Activated T-cell treated with anti-CD3 and anti-CD28 coated beads, Interleukin-2, amount 50 U/mL, for 24 hours (primary cell): ENCODE data around the gene NUDT6.

Experiments
- DNase-seq: peaks from one replicate; pipeline ENCODE4 v3.0.0-alpha.2; 2020
- H3K27ac Mint-ChIP-seq: 2 replicates; pipeline ENCODE4 v1.8.0; 2020; ENCODE audit warnings: mild to moderate bottlenecking, mixed read lengths
- H3K27me3 Mint-ChIP-seq: 2 replicates; pipeline ENCODE4 v1.8.0; 2020; ENCODE audit warnings: mixed read lengths
- H3K36me3 Mint-ChIP-seq: 2 replicates; pipeline ENCODE4 v1.8.0; 2020; ENCODE audit warnings: low read depth, mixed read lengths
- H3K4me1 Mint-ChIP-seq: 2 replicates; pipeline ENCODE4 v1.8.0; 2020; ENCODE audit warnings: low read depth, mixed read lengths
- H3K4me3 Mint-ChIP-seq: 2 replicates; pipeline ENCODE4 v1.8.0; 2020; ENCODE audit warnings: mild to moderate bottlenecking, moderate library complexity, mixed read lengths
- H3K9me3 Mint-ChIP-seq: 2 replicates; pipeline ENCODE4 v1.8.0; 2020; ENCODE audit warnings: mixed read lengths

NUDT6 gene

DNA sequence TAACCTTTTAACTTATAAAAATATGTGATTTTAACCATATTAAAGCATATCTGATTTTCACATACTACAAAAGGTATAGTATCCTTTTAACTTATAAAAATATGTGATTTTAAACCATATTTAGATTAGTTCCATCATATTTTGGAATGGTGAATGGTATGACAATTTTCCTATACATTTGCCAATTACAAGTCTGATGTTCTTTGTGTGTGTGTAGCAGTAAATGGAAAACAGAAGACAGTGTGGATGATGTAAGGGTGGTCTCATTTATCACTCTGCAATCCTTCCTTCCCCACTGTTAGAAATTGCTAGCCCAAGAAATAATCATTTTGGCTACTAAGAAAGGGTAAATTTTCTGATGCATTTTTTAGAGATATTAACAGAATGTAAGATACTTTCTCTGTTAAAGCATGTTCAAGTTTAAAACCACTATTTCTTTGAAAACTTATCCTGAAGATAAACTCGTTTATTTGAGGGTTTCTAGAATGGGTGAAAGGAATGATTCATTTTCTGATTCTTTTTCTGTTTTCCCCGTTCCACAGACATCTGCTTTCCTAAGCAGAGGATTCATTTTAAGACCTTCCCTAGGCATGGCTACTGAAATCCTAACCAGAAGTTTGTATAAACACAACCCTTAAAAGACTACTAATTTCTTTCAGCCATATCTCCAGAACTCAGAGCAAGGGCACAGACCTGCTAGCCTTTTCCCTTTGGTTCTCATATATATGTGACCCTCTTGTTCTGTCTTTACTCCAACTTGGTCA is 21.0 kb downstream of the NUDT6 start:
- no peaks in the 10 kb centered on the region for H3K4me1 Mint-ChIP-seq
- no peaks in the 10 kb centered on the region for H3K36me3 Mint-ChIP-seq
- H3K27me3 Mint-ChIP-seq, result no peaks in the 10 kb centered on the region
- no peak for DNase-seq
- no peak overlapping the region for H3K27ac Mint-ChIP-seq
- no peak overlapping the region for H3K4me3 Mint-ChIP-seq
- H3K9me3 Mint-ChIP-seq, result no peaks in the 10 kb centered on the region

DNA sequence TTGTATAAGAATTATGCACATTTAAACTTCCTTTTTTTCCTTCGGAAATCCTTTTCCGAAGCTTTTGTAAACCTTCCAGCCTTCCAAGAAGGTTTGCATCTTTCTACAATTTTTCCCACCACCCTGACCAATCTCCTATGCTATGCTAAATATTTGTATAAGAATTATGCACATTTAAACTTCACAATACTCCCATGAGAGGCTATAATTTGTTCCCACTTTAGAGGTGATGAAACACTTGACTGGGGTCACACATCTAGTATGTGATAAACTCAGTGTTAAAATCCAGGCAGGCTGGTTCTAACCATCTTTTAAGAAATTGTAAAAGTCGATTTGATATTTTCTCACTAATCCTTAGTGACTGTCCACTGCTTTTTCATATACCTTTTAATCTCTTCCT is 22.1 kb downstream of the NUDT6 start:
- Mint-ChIP-seq H3K27me3 (no peaks in the 10 kb centered on the region), H3K27ac (no peak overlapping the region), H3K9me3 (no peaks in the 10 kb centered on the region), H3K4me3 (no peak overlapping the region), H3K36me3 (no peaks in the 10 kb centered on the region), H3K4me1 (no peaks in the 10 kb centered on the region)
- no peak for DNase-seq

DNA sequence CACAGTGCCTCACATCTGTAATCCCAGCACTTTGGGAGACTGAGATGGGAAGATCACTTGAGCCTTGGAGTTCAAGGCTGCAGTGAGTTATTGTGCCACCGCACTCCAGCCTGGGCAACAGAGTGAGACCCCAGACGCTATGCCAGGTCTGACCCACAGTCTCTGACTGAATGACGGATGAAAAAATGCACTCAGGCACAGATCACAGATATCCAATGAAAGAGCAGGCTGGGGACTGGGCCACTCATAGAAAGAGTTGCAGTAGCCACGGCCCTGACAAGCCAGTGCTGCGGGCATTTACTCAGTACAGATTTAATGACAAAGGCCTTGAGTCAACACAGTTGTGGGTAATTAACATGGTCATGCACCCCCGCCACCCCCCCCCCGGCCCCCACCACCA is 22.7 kb downstream of the NUDT6 start:
- no peak overlapping the region for H3K4me3 Mint-ChIP-seq
- no peak for DNase-seq

DNA sequence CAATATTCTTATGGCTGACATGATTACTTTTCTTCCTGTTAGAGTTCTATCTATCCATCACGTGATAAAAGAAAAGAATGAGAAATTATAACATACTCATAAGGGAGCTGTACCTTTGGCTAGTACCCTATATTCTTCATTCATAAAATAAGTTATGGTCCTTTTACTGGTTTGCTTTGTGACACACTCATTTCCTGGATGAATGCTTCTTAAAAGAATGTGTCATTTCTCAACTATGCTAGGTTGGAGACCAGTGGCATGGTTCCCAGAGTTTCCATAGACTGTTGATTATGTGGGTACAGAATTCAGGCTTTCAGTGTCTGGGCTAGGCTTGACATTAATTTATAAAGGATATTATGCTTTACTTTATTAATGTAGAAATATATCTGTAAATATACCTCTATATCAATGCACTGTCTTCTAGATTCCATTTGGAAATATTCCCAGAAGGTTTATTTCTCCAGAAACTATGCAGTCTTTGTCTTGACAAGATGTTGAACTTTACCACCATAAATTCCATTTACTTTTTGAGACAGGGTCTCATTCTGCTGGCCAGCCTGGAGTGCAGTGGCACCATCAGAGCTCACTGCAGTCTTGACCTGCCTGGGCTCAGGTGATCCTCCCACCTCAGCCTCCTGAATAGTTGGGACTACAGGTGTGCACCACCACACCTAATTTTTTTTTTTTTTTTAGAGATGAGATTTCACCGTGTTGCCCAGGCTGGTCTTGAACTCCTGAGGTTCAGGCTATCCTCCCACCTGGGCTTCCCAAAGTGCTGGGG is 23.8 kb downstream of the NUDT6 start:
- Mint-ChIP-seq H3K9me3 (no peaks in the 10 kb centered on the region), H3K4me1 (no peaks in the 10 kb centered on the region), H3K36me3 (no peaks in the 10 kb centered on the region), H3K27me3 (no peaks in the 10 kb centered on the region), H3K4me3 (no peak overlapping the region), H3K27ac (no peak overlapping the region)
- DNase-seq, result no peak

More for the DNA sequence above, 22.7 kb downstream of the NUDT6 start:
- Mint-ChIP-seq H3K27ac (no peak overlapping the region), H3K27me3 (no peaks in the 10 kb centered on the region), H3K4me1 (no peaks in the 10 kb centered on the region), H3K36me3 (no peaks in the 10 kb centered on the region), H3K9me3 (no peaks in the 10 kb centered on the region)

DNA sequence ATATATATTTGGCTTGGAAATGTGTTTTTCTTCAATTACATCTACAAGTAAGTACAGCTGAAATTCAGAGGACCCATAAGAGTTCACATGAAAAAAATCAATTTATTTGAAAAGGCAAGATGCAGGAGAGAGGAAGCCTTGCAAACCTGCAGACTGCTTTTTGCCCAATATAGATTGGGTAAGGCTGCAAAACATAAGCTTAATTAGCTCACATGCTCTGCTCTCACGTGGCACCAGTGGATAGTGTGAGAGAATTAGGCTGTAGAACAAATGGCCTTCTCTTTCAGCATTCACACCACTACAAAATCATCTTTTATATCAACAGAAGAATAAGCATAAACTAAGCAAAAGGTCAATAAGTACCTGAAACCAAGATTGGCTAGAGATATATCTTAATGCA is 26.1 kb downstream of the NUDT6 start:
- Mint-ChIP-seq H3K9me3 (no peaks in the 10 kb centered on the region), H3K36me3 (no peaks in the 10 kb centered on the region), H3K27me3 (no peaks in the 10 kb centered on the region), H3K27ac (no peak overlapping the region), H3K4me1 (no peaks in the 10 kb centered on the region), H3K4me3 (no peak overlapping the region)
- DNase-seq, result no peak

DNA sequence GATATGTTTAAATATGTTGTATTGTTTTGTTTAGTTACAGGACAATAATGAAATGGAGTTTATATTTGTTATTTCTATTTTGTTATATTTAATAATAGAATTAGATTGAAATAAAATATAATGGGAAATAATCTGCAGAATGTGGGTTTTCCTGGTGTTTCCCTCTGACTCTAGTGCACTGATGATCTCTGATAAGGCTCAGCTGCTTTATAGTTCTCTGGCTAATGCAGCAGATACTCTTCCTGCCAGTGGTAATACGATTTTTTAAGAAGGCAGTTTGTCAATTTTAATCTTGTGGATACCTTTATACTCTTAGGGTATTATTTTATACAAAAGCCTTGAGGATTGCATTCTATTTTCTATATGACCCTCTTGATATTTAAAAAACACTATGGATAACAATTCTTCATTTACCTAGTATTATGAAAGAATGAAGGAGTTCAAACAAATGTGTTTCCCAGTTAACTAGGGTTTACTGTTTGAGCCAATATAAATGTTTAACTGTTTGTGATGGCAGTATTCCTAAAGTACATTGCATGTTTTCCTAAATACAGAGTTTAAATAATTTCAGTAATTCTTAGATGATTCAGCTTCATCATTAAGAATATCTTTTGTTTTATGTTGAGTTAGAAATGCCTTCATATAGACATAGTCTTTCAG is 26.9 kb downstream of the NUDT6 start:
- no peaks in the 10 kb centered on the region for H3K4me1 Mint-ChIP-seq
- DNase-seq, result no peak
- no peaks in the 10 kb centered on the region for H3K9me3 Mint-ChIP-seq
- no peaks in the 10 kb centered on the region for H3K27me3 Mint-ChIP-seq
- H3K27ac Mint-ChIP-seq, result no peak overlapping the region
- H3K4me3 Mint-ChIP-seq, result no peak overlapping the region
- no peaks in the 10 kb centered on the region for H3K36me3 Mint-ChIP-seq

DNA sequence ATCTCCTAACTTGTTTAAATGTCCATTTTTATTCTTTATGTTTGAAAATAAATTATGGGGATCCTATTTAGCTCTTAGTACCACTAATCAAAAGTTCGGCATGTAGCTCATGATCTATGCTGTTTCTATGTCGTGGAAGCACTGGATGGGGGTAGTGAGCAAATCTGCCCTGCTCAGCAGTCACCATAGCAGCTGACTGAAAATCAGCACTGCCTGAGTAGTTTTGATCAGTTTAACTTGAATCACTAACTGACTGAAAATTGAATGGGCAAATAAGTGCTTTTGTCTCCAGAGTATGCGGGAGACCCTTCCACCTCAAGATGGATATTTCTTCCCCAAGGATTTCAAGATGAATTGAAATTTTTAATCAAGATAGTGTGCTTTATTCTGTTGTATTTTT is 27.6 kb downstream of the NUDT6 start:
- H3K9me3 Mint-ChIP-seq, result no peaks in the 10 kb centered on the region
- no peak for DNase-seq
- no peaks in the 10 kb centered on the region for H3K4me1 Mint-ChIP-seq
- no peaks in the 10 kb centered on the region for H3K27me3 Mint-ChIP-seq
- no peak overlapping the region for H3K4me3 Mint-ChIP-seq
- H3K36me3 Mint-ChIP-seq, result no peaks in the 10 kb centered on the region
- H3K27ac Mint-ChIP-seq, result no peak overlapping the region

DNA sequence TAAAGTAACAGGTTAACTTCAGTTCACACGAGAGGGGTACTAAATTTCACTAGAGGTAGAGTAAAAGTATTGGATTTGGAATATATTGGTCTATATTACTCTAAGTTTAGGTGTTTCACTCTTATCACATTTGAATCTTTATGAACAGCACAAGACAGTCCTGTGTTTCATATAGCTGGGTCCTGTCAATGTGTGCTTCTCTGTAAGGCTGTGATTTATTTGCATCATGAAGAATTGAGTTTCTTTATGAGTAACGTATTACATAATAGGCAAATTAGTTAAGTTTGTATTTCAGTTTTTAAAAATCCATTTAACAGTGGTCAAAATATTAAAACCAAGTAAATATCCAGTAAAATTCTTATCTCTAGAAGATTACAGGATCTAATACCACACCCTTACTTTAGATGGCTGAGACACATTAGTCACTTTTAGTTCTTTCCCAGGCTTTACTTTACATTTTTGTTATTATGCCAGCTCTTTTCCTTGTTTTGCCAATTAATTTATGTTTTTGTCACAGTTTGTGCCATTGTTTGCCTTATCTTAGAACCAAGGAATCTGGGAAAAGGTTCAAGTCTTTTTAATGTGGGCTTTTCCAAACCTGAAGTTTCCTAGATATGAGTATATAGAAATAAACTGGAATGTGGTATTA is 32.1 kb downstream of the NUDT6 start:
- Mint-ChIP-seq H3K27me3 (no peaks in the 10 kb centered on the region), H3K27ac (no peak overlapping the region), H3K4me3 (no peak overlapping the region), H3K9me3 (no peaks in the 10 kb centered on the region), H3K36me3 (no peaks in the 10 kb centered on the region), H3K4me1 (no peaks in the 10 kb centered on the region)
- no peak for DNase-seq

DNA sequence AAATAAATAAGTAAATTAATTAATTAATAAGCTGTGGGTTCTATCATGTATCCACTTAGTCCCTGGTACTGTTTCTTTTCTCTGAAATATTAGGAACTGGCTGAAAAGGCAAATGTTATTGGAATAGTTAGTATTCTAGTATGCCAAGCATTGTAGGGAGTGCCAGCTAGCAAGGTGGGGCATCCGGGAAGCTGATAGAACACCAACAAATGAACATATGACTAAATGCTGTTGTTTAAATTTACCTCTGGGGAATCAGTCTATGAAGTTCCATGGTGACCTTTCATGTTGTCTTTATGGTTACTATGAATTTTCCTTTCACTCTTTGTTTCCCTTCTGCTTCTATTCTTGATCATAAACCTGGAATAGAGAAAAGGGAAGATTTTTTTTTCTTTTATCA is 32.7 kb downstream of the NUDT6 start:
- Mint-ChIP-seq H3K4me1 (no peaks in the 10 kb centered on the region), H3K27me3 (no peaks in the 10 kb centered on the region), H3K36me3 (no peaks in the 10 kb centered on the region), H3K27ac (no peak overlapping the region), H3K4me3 (no peak overlapping the region), H3K9me3 (no peaks in the 10 kb centered on the region)
- no peak for DNase-seq

DNA sequence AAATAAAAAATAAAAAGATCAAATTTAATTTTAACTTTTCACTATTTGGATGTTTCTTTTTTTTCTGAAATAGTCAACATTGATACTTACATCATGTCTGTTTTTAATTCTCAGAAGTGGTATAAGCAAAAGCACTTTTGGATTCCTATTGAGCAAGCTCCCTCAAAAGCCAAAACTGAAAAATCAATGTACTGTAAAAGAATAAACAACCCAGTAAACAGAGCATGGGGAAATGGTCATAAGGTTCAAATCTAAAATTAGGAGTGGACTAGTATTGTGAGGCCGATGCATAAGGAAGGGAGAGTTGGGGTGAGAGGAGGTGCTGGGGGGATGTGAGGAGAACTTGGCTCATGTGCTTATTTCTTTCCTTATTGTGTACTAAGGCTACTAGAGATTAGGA is 37.9 kb downstream of the NUDT6 start:
- H3K36me3 Mint-ChIP-seq, result no peaks in the 10 kb centered on the region
- H3K4me3 Mint-ChIP-seq, result no peak overlapping the region
- DNase-seq, result no peak
- H3K4me1 Mint-ChIP-seq, result no peaks in the 10 kb centered on the region
- H3K27ac Mint-ChIP-seq, result no peak overlapping the region
- H3K9me3 Mint-ChIP-seq, result peaks cover 10% of the 10 kb centered on the region
- peaks cover 15% of the 10 kb centered on the region for H3K27me3 Mint-ChIP-seq

DNA sequence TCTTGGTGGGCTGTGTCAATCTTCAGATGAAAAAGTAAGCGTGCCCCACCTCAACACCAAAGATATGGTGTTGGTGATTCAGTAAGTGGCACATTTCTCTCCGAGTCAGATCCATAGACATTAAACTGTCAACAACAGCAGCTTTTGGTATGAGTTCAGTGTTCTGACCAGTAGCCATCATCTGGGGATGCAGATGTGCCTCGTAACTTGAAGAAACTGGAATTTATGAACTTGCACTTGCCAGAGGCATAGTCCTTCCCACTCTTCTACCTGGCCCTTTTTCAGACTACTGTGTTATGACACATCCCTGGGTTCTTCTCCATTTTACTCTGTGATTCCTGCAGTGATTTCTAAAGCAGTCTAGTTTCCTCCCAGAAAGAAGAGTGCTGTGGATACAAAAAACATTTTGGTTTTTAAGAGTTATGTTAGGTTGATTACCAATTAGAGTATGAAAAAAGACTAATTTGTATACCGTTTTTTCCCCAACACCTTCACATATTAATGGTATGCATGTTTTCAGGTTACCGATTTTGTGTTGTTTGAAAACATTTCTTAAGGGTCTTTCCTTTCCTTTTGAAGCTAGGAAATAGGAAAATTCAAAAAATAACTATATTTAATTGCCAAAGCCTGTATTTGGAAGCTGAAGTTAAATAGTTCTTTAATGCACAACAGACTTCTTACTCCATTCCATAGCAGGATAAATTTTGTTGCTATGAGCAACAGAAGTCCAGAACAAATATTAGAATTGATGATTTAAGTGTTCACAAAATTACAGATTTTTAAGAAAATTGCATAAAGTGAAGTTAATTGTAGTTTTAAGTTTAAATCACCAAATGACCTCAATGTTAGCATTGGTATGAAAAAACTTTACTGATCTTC is 39.3 kb downstream of the NUDT6 start:
- Mint-ChIP-seq H3K27me3 (peaks cover 17% of the 10 kb centered on the region), H3K4me1 (no peaks in the 10 kb centered on the region), H3K36me3 (no peaks in the 10 kb centered on the region), H3K27ac (no peak overlapping the region), H3K4me3 (no peak overlapping the region), H3K9me3 (peaks cover 11% of the 10 kb centered on the region)
- DNase-seq, result no peak

DNA sequence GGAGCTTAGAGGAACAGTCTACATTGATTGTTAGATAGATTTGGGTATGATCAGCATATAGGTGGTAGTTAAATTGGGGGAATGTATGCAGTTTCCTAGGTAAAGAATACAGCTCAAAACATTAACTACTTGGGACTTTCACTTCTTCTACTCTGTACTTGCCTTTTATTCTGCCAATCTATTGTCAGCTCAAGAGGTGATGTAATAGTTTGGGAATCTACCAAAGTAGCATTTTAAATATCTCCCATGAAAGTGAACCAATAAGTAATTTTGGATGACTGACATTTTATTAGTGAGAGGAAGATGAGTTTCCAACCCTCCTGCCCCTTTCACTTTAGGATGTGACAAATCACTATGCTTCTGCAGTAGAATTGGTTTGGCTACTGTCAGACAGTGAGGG is 43.4 kb downstream of the NUDT6 start:
- H3K27me3 Mint-ChIP-seq, result peaks cover 20% of the 10 kb centered on the region
- no peak for DNase-seq
- H3K9me3 Mint-ChIP-seq, result peaks cover 11% of the 10 kb centered on the region
- H3K4me3 Mint-ChIP-seq, result no peak overlapping the region
- H3K4me1 Mint-ChIP-seq, result no peaks in the 10 kb centered on the region
- H3K36me3 Mint-ChIP-seq, result no peaks in the 10 kb centered on the region
- no peak overlapping the region for H3K27ac Mint-ChIP-seq

DNA sequence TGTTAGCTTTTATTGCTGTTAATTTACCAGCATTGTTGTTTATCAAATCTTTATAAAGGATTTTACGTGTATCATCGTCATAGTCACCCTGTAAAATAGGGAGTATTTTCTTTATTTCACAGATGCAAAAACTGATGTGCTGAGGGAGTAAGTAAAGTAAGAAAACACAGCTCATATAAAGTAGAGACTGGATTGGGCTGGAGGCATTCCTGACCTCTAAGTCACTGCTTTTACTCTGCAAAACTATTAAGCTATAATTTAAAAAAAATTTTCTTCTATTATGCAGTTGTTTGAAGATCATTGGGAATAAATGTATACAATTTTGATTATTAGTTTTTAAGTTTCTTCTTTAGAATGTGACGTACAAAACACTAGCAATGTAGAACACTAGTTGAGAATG is 45.9 kb downstream of the NUDT6 start:
- peaks cover 39% of the 10 kb centered on the region for H3K27me3 Mint-ChIP-seq
- no peak for DNase-seq
- no peaks in the 10 kb centered on the region for H3K4me1 Mint-ChIP-seq

DNA sequence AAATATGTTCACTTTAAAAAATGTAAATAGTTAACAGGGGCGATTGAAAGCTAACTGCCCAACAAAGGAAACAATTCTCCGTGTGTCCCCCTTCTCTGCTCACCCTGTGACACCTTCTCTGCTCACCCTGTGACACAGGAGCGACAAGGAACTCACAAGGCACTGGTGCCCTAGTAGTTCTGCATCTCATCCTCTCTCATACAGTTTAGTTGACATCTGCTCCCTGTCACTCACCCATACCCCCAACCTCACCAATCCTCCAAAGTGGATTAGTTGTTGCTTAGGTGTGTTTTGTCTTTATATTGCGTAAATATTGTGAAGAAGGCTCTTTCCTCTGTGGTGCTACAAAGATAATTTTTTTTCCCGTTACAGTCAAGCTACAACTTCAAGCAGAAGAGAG is 46.4 kb downstream of the NUDT6 start:
- no peak for DNase-seq
- Mint-ChIP-seq H3K36me3 (no peaks in the 10 kb centered on the region), H3K27ac (no peak overlapping the region), H3K9me3 (peaks cover 6% of the 10 kb centered on the region), H3K4me3 (no peak overlapping the region), H3K27me3 (peaks cover 40% of the 10 kb centered on the region), H3K4me1 (no peaks in the 10 kb centered on the region)

More for the DNA sequence above, 45.9 kb downstream of the NUDT6 start:
- Mint-ChIP-seq H3K4me3 (no peak overlapping the region), H3K9me3 (peaks cover 10% of the 10 kb centered on the region), H3K36me3 (no peaks in the 10 kb centered on the region), H3K27ac (no peak overlapping the region)
